ENCODE measurements around the gene MTSS2. TPM values are rescaled to one million over a fixed set of nuclear protein-coding genes. Genes with fewer than 3 reads are reported as not detected.

MTSS2 gene
- polyA plus RNA-seq, 1 donor from 2014 or later: 20.4 TPM

GRCh38 chr16:70725024-70725911 is 39.4 kb upstream of the MTSS2 start:
- Histone ChIP-seq H3K27me3 (ENCODE audit: insufficient read depth, low read depth, low read length) (no peaks in the 10 kb centered on the region), H3F3A (ENCODE audit: insufficient read depth, low read length, poor library complexity, severe bottlenecking) (no peaks in the 10 kb centered on the region), H2AFZ (ENCODE audit: low read depth, low read length) (no peak overlapping the region), H3K9me2 (ENCODE audit: insufficient read depth, low read length) (no peaks in the 10 kb centered on the region), H3K27ac (ENCODE audit: low read length) (no peak overlapping the region), H3K9ac (ENCODE audit: low read length) (no peak overlapping the region), H3K9me3 (ENCODE audit: low read length) (no peaks in the 10 kb centered on the region), H3K4me3 (ENCODE audit: low read length) (no peak overlapping the region), H3K4me2 (ENCODE audit: low read length) (no peak overlapping the region), H3K36me3 (ENCODE audit: insufficient read depth, low read length) (no peaks in the 10 kb centered on the region), H4K20me1 (ENCODE audit: insufficient read depth) (no peaks in the 10 kb centered on the region), H3K79me2 (replicated peaks; ENCODE audit: insufficient read depth, low read length) (no peaks in the 10 kb centered on the region)
- TF ChIP-seq MXI1 (conservative IDR thresholded peaks at IDR 0.05; ENCODE audit: poor library complexity, severe bottlenecking): no peak
- TF ChIP-seq SMC3 (conservative IDR thresholded peaks at IDR 0.05; ENCODE audit: poor library complexity): no peak
- TF ChIP-seq POLR2AphosphoS5 (IDR thresholded peaks at IDR 0.05): no peak
- no peak for TF ChIP-seq REST (IDR thresholded peaks at IDR 0.05; ENCODE audit: borderline replicate concordance)
- no peak for TF ChIP-seq EP300 (conservative IDR thresholded peaks at IDR 0.05; ENCODE audit: poor library complexity, severe bottlenecking)
- no peak for TF ChIP-seq TAF1 (IDR thresholded peaks at IDR 0.05; ENCODE audit: low read depth)
- no peak for TF ChIP-seq EZH2 (IDR thresholded peaks at IDR 0.05; ENCODE audit: borderline replicate concordance, insufficient read depth, low read length, poor library complexity, severe bottlenecking)
- TF ChIP-seq CTCF (IDR thresholded peaks at IDR 0.05; ENCODE audit: poor library complexity, severe bottlenecking): no peak
- no peak for TF ChIP-seq RAD21 (conservative IDR thresholded peaks at IDR 0.05)

- H4K20me1 ChIP-seq (ENCODE audit: insufficient read depth): no peaks in the 10 kb centered on the region
- no peaks in the 10 kb centered on the region for H3F3A ChIP-seq (ENCODE audit: insufficient read depth, low read length, poor library complexity, severe bottlenecking)
- no peak overlapping the region for H3K4me3 ChIP-seq (ENCODE audit: low read length)
- no peak for TF ChIP-seq CTCF (IDR thresholded peaks at IDR 0.05; ENCODE audit: poor library complexity, severe bottlenecking)
- no peak for TF ChIP-seq SMC3 (conservative IDR thresholded peaks at IDR 0.05; ENCODE audit: poor library complexity)
- TF ChIP-seq POLR2AphosphoS5 (IDR thresholded peaks at IDR 0.05): no peak
- no peak for TF ChIP-seq REST (IDR thresholded peaks at IDR 0.05; ENCODE audit: borderline replicate concordance)
- TF ChIP-seq EP300 (conservative IDR thresholded peaks at IDR 0.05; ENCODE audit: poor library complexity, severe bottlenecking): no peak
- no peak for TF ChIP-seq EZH2 (IDR thresholded peaks at IDR 0.05; ENCODE audit: borderline replicate concordance, insufficient read depth, low read length, poor library complexity, severe bottlenecking)
- TF ChIP-seq RAD21 (conservative IDR thresholded peaks at IDR 0.05): no peak
- TF ChIP-seq TAF1 (IDR thresholded peaks at IDR 0.05; ENCODE audit: low read depth): no peak
- H3K9ac ChIP-seq (ENCODE audit: low read length): no peak overlapping the region
- H3K79me2 ChIP-seq (replicated peaks; ENCODE audit: insufficient read depth, low read length): no peaks in the 10 kb centered on the region
- no peaks in the 10 kb centered on the region for H3K9me3 ChIP-seq (ENCODE audit: low read length)
- no peaks in the 10 kb centered on the region for H3K36me3 ChIP-seq (ENCODE audit: insufficient read depth, low read length)
- H3K4me2 ChIP-seq (ENCODE audit: low read length): no peak overlapping the region
- H3K27me3 ChIP-seq (ENCODE audit: insufficient read depth, low read depth, low read length): no peaks in the 10 kb centered on the region
- H2AFZ ChIP-seq (ENCODE audit: low read depth, low read length): no peak overlapping the region
- no peaks in the 10 kb centered on the region for H3K9me2 ChIP-seq (ENCODE audit: insufficient read depth, low read length)
- H3K27ac ChIP-seq (ENCODE audit: low read length): no peak overlapping the region
Measured at GRCh38 chr16:70724146-70725023, 38.5 kb upstream of the MTSS2 start.
